Measurements from ENCODE around the gene MEG3.

Gene MEG3

GRCh38 chr14:100782516-100783320 is 43.2 kb upstream of the MEG3 start:
- Histone ChIP-seq H4K20me1 (ENCODE audit: control insufficient read depth, insufficient read depth, low read depth, low read length) (no peaks in the 10 kb centered on the region), H3K4me1 (ENCODE audit: control insufficient read depth, low read length) (no peaks in the 10 kb centered on the region), H3K9me3 (ENCODE audit: control insufficient read depth, insufficient read depth, low read length) (no peaks in the 10 kb centered on the region), H3K9me2 (replicated peaks; ENCODE audit: control insufficient read depth, low read length) (no peaks in the 10 kb centered on the region), H3F3A (ENCODE audit: control insufficient read depth, insufficient read depth) (no peaks in the 10 kb centered on the region), H3K27ac (ENCODE audit: low read depth, low read length) (no peak overlapping the region), H3K79me2 (ENCODE audit: control insufficient read depth, low read length) (no peaks in the 10 kb centered on the region), H3K4me2 (ENCODE audit: low read length) (no peak overlapping the region), H3K4me3 (ENCODE audit: low read length) (no peak overlapping the region), H3K27me3 (ENCODE audit: control insufficient read depth, low read length) (no peaks in the 10 kb centered on the region), H3K36me3 (ENCODE audit: control insufficient read depth, low read length) (no peaks in the 10 kb centered on the region)
- TF ChIP-seq, protein P1, sequence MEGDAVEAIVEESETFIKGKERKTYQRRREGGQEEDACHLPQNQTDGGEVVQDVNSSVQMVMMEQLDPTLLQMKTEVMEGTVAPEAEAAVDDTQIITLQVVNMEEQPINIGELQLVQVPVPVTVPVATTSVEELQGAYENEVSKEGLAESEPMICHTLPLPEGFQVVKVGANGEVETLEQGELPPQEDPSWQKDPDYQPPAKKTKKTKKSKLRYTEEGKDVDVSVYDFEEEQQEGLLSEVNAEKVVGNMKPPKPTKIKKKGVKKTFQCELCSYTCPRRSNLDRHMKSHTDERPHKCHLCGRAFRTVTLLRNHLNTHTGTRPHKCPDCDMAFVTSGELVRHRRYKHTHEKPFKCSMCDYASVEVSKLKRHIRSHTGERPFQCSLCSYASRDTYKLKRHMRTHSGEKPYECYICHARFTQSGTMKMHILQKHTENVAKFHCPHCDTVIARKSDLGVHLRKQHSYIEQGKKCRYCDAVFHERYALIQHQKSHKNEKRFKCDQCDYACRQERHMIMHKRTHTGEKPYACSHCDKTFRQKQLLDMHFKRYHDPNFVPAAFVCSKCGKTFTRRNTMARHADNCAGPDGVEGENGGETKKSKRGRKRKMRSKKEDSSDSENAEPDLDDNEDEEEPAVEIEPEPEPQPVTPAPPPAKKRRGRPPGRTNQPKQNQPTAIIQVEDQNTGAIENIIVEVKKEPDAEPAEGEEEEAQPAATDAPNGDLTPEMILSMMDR (IDR thresholded peaks at IDR 0.05; ENCODE audit: low read depth, low read length, poor library complexity, severe bottlenecking): no peak
- TF ChIP-seq EZH2phosphoT487 (IDR thresholded peaks at IDR 0.05; ENCODE audit: borderline replicate concordance, low read length): no peak

- no peak overlapping the region for H3K27ac ChIP-seq (ENCODE audit: low read depth, low read length)
Measured at GRCh38 chr14:100783630-100784370, 42.1 kb upstream of the MEG3 start.

GRCh38 chr14:100784523-100785337 is 41.2 kb upstream of the MEG3 start:
- no peaks in the 10 kb centered on the region for H3K27me3 ChIP-seq (ENCODE audit: control insufficient read depth, low read length)
- no peak overlapping the region for H3K4me2 ChIP-seq (ENCODE audit: low read length)
- no peak overlapping the region for H3K4me3 ChIP-seq (ENCODE audit: low read length)
- H3K4me1 ChIP-seq (ENCODE audit: control insufficient read depth, low read length): no peaks in the 10 kb centered on the region
- H3K36me3 ChIP-seq (ENCODE audit: control insufficient read depth, low read length): no peaks in the 10 kb centered on the region
- no peaks in the 10 kb centered on the region for H4K20me1 ChIP-seq (ENCODE audit: control insufficient read depth, insufficient read depth, low read depth, low read length)
- H3K27ac ChIP-seq (ENCODE audit: low read depth, low read length): no peak overlapping the region
- H3K9me3 ChIP-seq (ENCODE audit: control insufficient read depth, insufficient read depth, low read length): no peaks in the 10 kb centered on the region
- no peaks in the 10 kb centered on the region for H3K79me2 ChIP-seq (ENCODE audit: control insufficient read depth, low read length)
- no peaks in the 10 kb centered on the region for H3K9me2 ChIP-seq (replicated peaks; ENCODE audit: control insufficient read depth, low read length)
- no peaks in the 10 kb centered on the region for H3F3A ChIP-seq (ENCODE audit: control insufficient read depth, insufficient read depth)
- TF ChIP-seq, protein P1 (IDR thresholded peaks at IDR 0.05; ENCODE audit: low read depth, low read length, poor library complexity, severe bottlenecking): no peak
- TF ChIP-seq EZH2phosphoT487 (IDR thresholded peaks at IDR 0.05; ENCODE audit: borderline replicate concordance, low read length): no peak

More at GRCh38 chr14:100783630-100784370, 42.1 kb upstream of the MEG3 start:
- Histone ChIP-seq H3K9me3 (ENCODE audit: control insufficient read depth, insufficient read depth, low read length) (no peaks in the 10 kb centered on the region), H3F3A (ENCODE audit: control insufficient read depth, insufficient read depth) (no peaks in the 10 kb centered on the region), H4K20me1 (ENCODE audit: control insufficient read depth, insufficient read depth, low read depth, low read length) (no peaks in the 10 kb centered on the region), H3K79me2 (ENCODE audit: control insufficient read depth, low read length) (no peaks in the 10 kb centered on the region), H3K9me2 (replicated peaks; ENCODE audit: control insufficient read depth, low read length) (no peaks in the 10 kb centered on the region), H3K4me1 (ENCODE audit: control insufficient read depth, low read length) (no peaks in the 10 kb centered on the region), H3K4me2 (ENCODE audit: low read length) (no peak overlapping the region), H3K4me3 (ENCODE audit: low read length) (no peak overlapping the region), H3K36me3 (ENCODE audit: control insufficient read depth, low read length) (no peaks in the 10 kb centered on the region), H3K27me3 (ENCODE audit: control insufficient read depth, low read length) (no peaks in the 10 kb centered on the region)
- no peak for TF ChIP-seq EZH2phosphoT487 (IDR thresholded peaks at IDR 0.05; ENCODE audit: borderline replicate concordance, low read length)
- TF ChIP-seq, protein P1 (IDR thresholded peaks at IDR 0.05; ENCODE audit: low read depth, low read length, poor library complexity, severe bottlenecking): no peak

All from DOHH2 (cell line).